Spleen (tissue), 11 donors: ENCODE data around the gene DBI. TPM values are rescaled to one million over a fixed set of nuclear protein-coding genes. Genes with fewer than 3 reads are reported as not detected.

Source experiments
- DNase-seq: peaks from one replicate; pipeline ENCODE4 v3.0.0-alpha.2; 2020
- H3K27ac ChIP-seq, 8 donors: fragments of 200-600 bp; sonication (generic) in 7 of 8; 1 replicate in 4 of 8; 2 replicates in 4 of 8; pipeline versions ENCODE4 v1.5.0 to v1.8.0; 2016 to 2021; ENCODE audit warnings: inconsistent platforms in 4 of 8, mild to moderate bottlenecking in 4 of 8, moderate library complexity in 1 of 8
- H3K27me3 ChIP-seq, 7 donors: fragments of 200-600 bp; sonication (generic) in 6 of 7; replicated peaks in 1 of 7; 1 replicate in 4 of 7; 2 replicates in 3 of 7; pipeline versions ENCODE4 v1.5.0 to v1.8.0; 2016 to 2021; ENCODE audit warnings: inconsistent platforms in 3 of 7, mild to moderate bottlenecking in 1 of 7
- H3K36me3 ChIP-seq, 6 donors: fragments of 200-600 bp; sonication (generic) in 5 of 6; 1 replicate in 4 of 6; 2 replicates in 2 of 6; pipeline versions ENCODE4 v1.5.0 to v1.8.0; 2016 to 2021; ENCODE audit warnings: inconsistent platforms in 2 of 6
- H3K4me1 ChIP-seq, 6 donors: fragments of 200-600 bp; sonication (generic) in 5 of 6; 1 replicate in 3 of 6; 2 replicates in 3 of 6; pipeline versions ENCODE4 v1.5.0 to v1.8.0; 2016 to 2021; ENCODE audit warnings: inconsistent platforms in 3 of 6
- H3K4me3 ChIP-seq, 8 donors: fragments of 200-600 bp; sonication (generic) in 7 of 8; 1 replicate in 4 of 8; 2 replicates in 4 of 8; pipeline versions ENCODE4 v1.5.0 to v1.8.0; 2016 to 2021; ENCODE audit warnings: inconsistent platforms in 4 of 8, mild to moderate bottlenecking in 4 of 8, moderate library complexity in 2 of 8
- H3K9me3 ChIP-seq, 8 donors: fragments of 200-600 bp; sonication (generic) in 7 of 8; 1 replicate in 4 of 8; 2 replicates in 4 of 8; pipeline versions ENCODE4 v1.5.0 to v1.8.0; 2016 to 2021; ENCODE audit warnings: inconsistent platforms in 4 of 8
- CTCF ChIP-seq, 11 experiments: fragments of 200-600 bp in 7 of 11; fragments of 450-650 bp in 4 of 11; sonication (generic) in 4 of 11; IDR thresholded peaks in 8 of 11; conservative IDR thresholded peaks in 3 of 11; 1 replicate in 7 of 11; 2 replicates in 4 of 11; pipeline versions ENCODE4 v1.4.0 to v1.8.0; 2016 to 2021; ENCODE audit warnings: antibody characterized with exemption in 11 of 11, inconsistent platforms in 4 of 11, mild to moderate bottlenecking in 1 of 11
- POLR2A ChIP-seq, 3 donors: fragments of 450-650 bp; IDR thresholded peaks; one replicate each; pipeline ENCODE4 v1.5.1; 2017; ENCODE audit warnings: antibody characterized with exemption in 3 of 3, mild to moderate bottlenecking in 1 of 3
- POLR2AphosphoS5 ChIP-seq, 3 donors: sonication (generic); formaldehyde crosslinking; IDR thresholded peaks; one replicate each; pipeline ENCODE4 v1.5.1; 2017; ENCODE audit warnings: antibody characterized with exemption in 3 of 3
- WGBS, 5 donors: extraction: QIAGEN DNeasy Blood & Tissue Kit in 3 of 5; methylation state at CpG; one replicate each; pipeline versions ENCODE4 v1.1.5 to v1.1.7; 2013 to 2018; 5-methylcytosine and 5-hydroxymethylcytosine counted together
- intact Hi-C: fragments of 100-400 bp; cut with DNase I; formaldehyde crosslinking; loops from one replicate; pipeline ENCODE4 v1.15.0; 2023; ENCODE audit warnings: low total_unique reads
- polyA plus RNA-seq, 3 donors: library from polyadenylated mRNA; stranded (reverse); fragments of 200-250 nt; gene quantifications; one replicate each; pipeline ENCODE4 v1.2.1, GENCODE V29; 2013
- total RNA-seq, 7 donors: library from RNA; depleted of rRNA in 3 of 7; stranded (reverse); fragments of >200 nt in 3 of 7; fragmentation: NEBNext Ultra II Directional in 4 of 7; extraction: Animal tissue kit (Norgen Biotek cat#: 25700) in 4 of 7; gene quantifications; one replicate each; pipeline versions ENCODE4 v1.1.0 to v1.2.1, GENCODE V29; 2016 to 2021
- donor health status: healthy with polysubstance abuse.
- donor health status: DM: no; HTN: no; CAD: no; lungs with moderate emphysema.
- donor health status: DM: no; HTN: no; CAD: no.
- donor health status: Bipolar disorder and iron deficiency.
- donor health status: healthy.
- donor health status: DM: no; HTN: no; CAD: no.
- donor health status: DM: yes; HTN: yes; CAD: no.

Gene DBI
- total and polyA plus RNA-seq, 10 donors: 37.3 to 321 (median 61.2) TPM

DNA sequence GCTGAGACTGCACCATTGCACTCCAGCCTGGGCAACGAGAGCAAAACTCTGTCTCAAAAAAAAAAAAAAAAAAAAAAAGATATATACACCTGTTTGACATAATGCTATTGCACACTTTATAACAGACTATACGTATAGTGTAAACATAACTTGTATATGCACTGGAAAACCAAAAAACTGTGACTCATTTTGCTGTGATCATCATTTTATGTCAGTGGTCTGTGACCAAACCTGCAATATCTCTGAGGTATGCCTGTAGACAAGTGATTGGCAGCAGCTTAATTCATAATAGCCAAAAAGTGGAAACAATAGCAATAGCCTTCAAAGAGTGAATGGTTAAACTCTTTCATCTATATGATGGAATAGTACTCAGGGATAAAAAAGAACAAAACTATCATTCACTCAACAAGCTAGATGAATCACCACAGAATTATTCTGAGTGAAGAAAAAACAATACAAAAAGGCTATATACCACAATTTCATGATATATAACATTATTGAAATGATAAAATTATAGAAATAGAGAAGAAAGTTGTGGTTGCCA is 6.3 kb upstream of the DBI start:
- H3K27me3 ChIP-seq: no peaks in the 10 kb centered on the region
- no peaks in the 10 kb centered on the region for H3K36me3 ChIP-seq
- H3K9me3 ChIP-seq: no peaks in the 10 kb centered on the region
- no peak for DNase-seq
- TF ChIP-seq POLR2A (IDR thresholded peaks at IDR 0.05): no peak
- TF ChIP-seq POLR2AphosphoS5 (IDR thresholded peaks at IDR 0.05): no peak
- no peak for TF ChIP-seq CTCF (IDR thresholded peaks at IDR 0.05 in 8 of 11, conservative IDR thresholded peaks at IDR 0.05 in 3 of 11)
- H3K4me3 ChIP-seq: no peak overlapping the region
- peaks cover 2 to 19% (median 12%) of the 10 kb centered on the region in 6 donors for H3K4me1 ChIP-seq
- intact Hi-C loops: no loop called here
- H3K27ac ChIP-seq: no peak overlapping the region
- 93 to 100% (median 98%) methylated on average over 2 of the region's 2 CpGs for WGBS, 5 donors

DNA sequence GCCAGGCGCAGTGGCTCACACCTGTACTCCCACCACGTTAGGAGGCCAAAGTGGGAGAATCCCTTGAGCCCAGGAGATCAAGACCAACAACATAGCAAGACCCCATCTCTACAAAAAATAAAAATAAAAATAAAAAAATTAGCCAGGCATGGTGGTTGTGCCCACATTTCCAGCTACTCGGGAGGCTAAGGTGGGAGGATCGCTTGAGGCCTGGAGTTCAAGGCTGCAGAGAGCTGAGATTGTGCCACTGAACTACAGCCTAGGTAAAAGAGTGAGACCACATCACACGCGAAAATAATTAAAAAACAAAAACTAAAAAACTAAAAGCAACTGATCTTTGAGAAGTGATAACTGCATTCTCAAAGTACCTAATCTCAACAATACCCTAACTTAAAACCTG is 2.0 kb upstream of the DBI start:
- TF ChIP-seq POLR2AphosphoS5 (IDR thresholded peaks at IDR 0.05): no peak

DNA sequence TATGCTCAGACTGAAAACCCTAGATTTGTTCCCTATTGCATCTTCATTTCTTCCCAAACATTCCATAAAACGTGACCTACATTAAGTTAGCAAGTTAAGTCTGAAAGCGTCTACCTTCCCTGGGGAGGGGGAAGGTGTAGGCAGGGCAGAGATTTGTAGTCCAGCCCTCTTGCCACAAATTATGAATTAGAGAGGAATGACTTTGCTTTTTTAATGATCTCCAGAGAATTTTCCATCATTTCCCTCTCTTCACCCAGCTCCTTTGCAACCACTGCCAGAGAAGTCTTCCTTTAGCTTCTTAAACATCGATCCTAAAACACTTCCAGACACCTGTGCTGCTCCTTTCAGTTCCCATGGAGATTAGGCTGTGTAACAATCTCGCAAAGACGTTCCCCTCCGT is 1.3 kb upstream of the DBI start:
- intact Hi-C loops: no loop called here
- Histone ChIP-seq H3K36me3 (peaks cover 0 to 23% (median 14%) of the 10 kb centered on the region in 6 donors), H3K4me3 (peak overlapping the region in 5 of 8 donors; percentile 60 to 95 (median 76)), H3K9me3 (no peaks in the 10 kb centered on the region), H3K27ac (peak overlapping the region in 2 of 8 donors; percentile 91 to 94), H3K4me1 (peaks cover 13 to 45% (median 32%) of the 10 kb centered on the region in 6 donors), H3K27me3 (no peaks in the 10 kb centered on the region)
- WGBS, 5 donors: 61 to 67% (median 65%) methylated on average over 6 of the region's 6 CpGs
- DNase-seq: no peak
- TF ChIP-seq CTCF (IDR thresholded peaks at IDR 0.05 in 8 of 11, conservative IDR thresholded peaks at IDR 0.05 in 3 of 11) (no peak), POLR2A (IDR thresholded peaks at IDR 0.05) (no peak), POLR2AphosphoS5 (IDR thresholded peaks at IDR 0.05) (no peak)

More for the DNA sequence above, 2.0 kb upstream of the DBI start:
- DNase-seq: no peak
- Histone ChIP-seq H3K27me3 (no peaks in the 10 kb centered on the region), H3K27ac (no peak overlapping the region), H3K4me3 (no peak overlapping the region), H3K36me3 (peaks cover 0 to 17% (median 11%) of the 10 kb centered on the region in 6 donors), H3K4me1 (peaks cover 13 to 45% (median 32%) of the 10 kb centered on the region in 6 donors), H3K9me3 (no peaks in the 10 kb centered on the region)
- intact Hi-C loops: no loop called here
- 88 to 93% (median 92%) methylated on average over 6 of the region's 6 CpGs for WGBS, 5 donors

GRCh38 chr2:119366161-119366648 is 572 bp upstream of the DBI start:
- H3K36me3 ChIP-seq: peaks cover 0 to 31% (median 22%) of the 10 kb centered on the region in 6 donors
- WGBS, 5 donors: 2 to 3% (median 3%) methylated on average over 17 of the region's 17 CpGs
- intact Hi-C loops: no loop called here
- no peak for TF ChIP-seq CTCF (IDR thresholded peaks at IDR 0.05 in 8 of 11, conservative IDR thresholded peaks at IDR 0.05 in 3 of 11)
- TF ChIP-seq POLR2AphosphoS5 (IDR thresholded peaks at IDR 0.05): no peak
- no peak for TF ChIP-seq POLR2A (IDR thresholded peaks at IDR 0.05)
- peak overlapping the region; percentile 29 to 94 (median 88) for H3K27ac ChIP-seq
- H3K4me1 ChIP-seq: peaks cover 13 to 45% (median 32%) of the 10 kb centered on the region in 6 donors
- no peak for DNase-seq
- H3K9me3 ChIP-seq: no peaks in the 10 kb centered on the region
- no peaks in the 10 kb centered on the region for H3K27me3 ChIP-seq
- H3K4me3 ChIP-seq: peak overlapping the region; percentile 60 to 95 (median 82)
